GM12891 (cell line): Measurements from ENCODE around the gene SCAND1.
"Not testable (repeated sequence)": the region's sequence is repeated elsewhere in the genome, so short reads cannot be mapped to it uniquely, and the experiment has no call there.

Source experiments
- POLR2A ChIP-seq: IDR thresholded peaks from 2 replicates; pipeline ENCODE4 v1.6.1; 2011; ENCODE audit warnings: low read depth, low read length, control low read depth
- POLR2AphosphoS5 ChIP-seq: IDR thresholded peaks from 2 replicates; pipeline ENCODE4 v1.6.1; 2011; ENCODE audit warnings: low read depth, low read length, control low read depth
- TAF1 ChIP-seq: IDR thresholded peaks from 2 replicates; pipeline ENCODE4 v1.6.1; 2011; ENCODE audit warnings: low read depth, low read length, control low read depth

GRCh38 chr20:35959291-35959690 is 5.0 kb upstream of the SCAND1 start:
- not testable (repeated sequence) for TF ChIP-seq POLR2A, POLR2AphosphoS5, TAF1
